Sigmoid colon (tissue), 4 donors: ENCODE data around the gene PGP.

Source experiments
- CTCF ChIP-seq, 4 experiments: fragments of 450-650 bp in 3 of 4; fragments of 200-600 bp in 1 of 4; IDR thresholded peaks; one replicate each; pipeline ENCODE4 v1.5.1; 2016 to 2019; ENCODE audit warnings: antibody characterized with exemption in 4 of 4, mild to moderate bottlenecking in 3 of 4, moderate library complexity in 2 of 4
- EP300 ChIP-seq, 4 donors: sonication (generic); formaldehyde crosslinking; IDR thresholded peaks; one replicate each; pipeline ENCODE4 v1.6.1; 2017; ENCODE audit warnings: antibody characterized with exemption in 4 of 4
- POLR2AphosphoS5 ChIP-seq, 4 donors: sonication (generic); formaldehyde crosslinking; IDR thresholded peaks; one replicate each; pipeline ENCODE4 v1.6.1; 2017; ENCODE audit warnings: antibody characterized with exemption in 4 of 4

- TF ChIP-seq POLR2AphosphoS5 (IDR thresholded peaks at IDR 0.05) (no peak), CTCF (IDR thresholded peaks at IDR 0.05) (no peak), EP300 (IDR thresholded peaks at IDR 0.05) (no peak)
These were observed 30.5 kb upstream of the PGP start for GRCh38 chr16:2244926-2245795.
